ENCODE results near the gene RNF144A. TPM values are rescaled to one million over a fixed set of nuclear protein-coding genes. Genes with fewer than 3 reads are reported as not detected.

RNF144A gene
- total and polyA plus RNA-seq, 8 donors, result 1.4 to 71.4 (median 5.6) TPM

GRCh38 chr2:7061921-7062320 lies 144.7 kb downstream of the RNF144A start:
- TF ChIP-seq EP300 (IDR thresholded peaks at IDR 0.05) (no peak), POLR2A (IDR thresholded peaks at IDR 0.05) (no peak), CTCF (IDR thresholded peaks at IDR 0.05) (no peak), POLR2AphosphoS5 (IDR thresholded peaks at IDR 0.05) (no peak)
- WGBS, 5 donors, result 68 to 80% (median 74%) methylated on average over 3 of the region's 3 CpGs
- H3K4me1 ChIP-seq, result peaks cover 0 to 3% (median 0%) of the 10 kb centered on the region in 4 donors
- peak in 1 of 2 donors; percentile 16 for DNase-seq
- H3K27me3 ChIP-seq, result no peaks in the 10 kb centered on the region
- intact Hi-C loops (cut with DNase I; ENCODE audit: low total_unique reads), result no loop called here
- H3K9me3 ChIP-seq, result no peaks in the 10 kb centered on the region
- no peak overlapping the region for H3K4me3 ChIP-seq
- H3K36me3 ChIP-seq, result no peaks in the 10 kb centered on the region
- H3K27ac ChIP-seq, result no peak overlapping the region

- TF ChIP-seq POLR2AphosphoS5 (IDR thresholded peaks at IDR 0.05) (no peak), POLR2A (IDR thresholded peaks at IDR 0.05) (no peak), CTCF (IDR thresholded peaks at IDR 0.05) (no peak), EP300 (IDR thresholded peaks at IDR 0.05) (no peak)
- H3K4me3 ChIP-seq, result no peak overlapping the region
- 64 to 97% (median 78%) methylated on average over 3 of the region's 3 CpGs for WGBS, 5 donors
- H3K9me3 ChIP-seq, result no peaks in the 10 kb centered on the region
- no peak overlapping the region for H3K27ac ChIP-seq
- no peaks in the 10 kb centered on the region for H3K36me3 ChIP-seq
- intact Hi-C loops (cut with DNase I; ENCODE audit: low total_unique reads), result no loop called here
- no peak for DNase-seq
- no peaks in the 10 kb centered on the region for H3K27me3 ChIP-seq
- H3K4me1 ChIP-seq, result no peaks in the 10 kb centered on the region
These were observed 146.6 kb downstream of the RNF144A start for GRCh38 chr2:7063789-7064188.

- DNase-seq, result no peak
- intact Hi-C loops (cut with DNase I; ENCODE audit: low total_unique reads), result no loop called here
- Histone ChIP-seq H3K9me3 (no peaks in the 10 kb centered on the region), H3K4me3 (no peak overlapping the region), H3K36me3 (no peaks in the 10 kb centered on the region), H3K4me1 (no peaks in the 10 kb centered on the region), H3K27me3 (no peaks in the 10 kb centered on the region), H3K27ac (no peak overlapping the region)
- WGBS, 5 donors, result 84 to 90% (median 88%) methylated on average over 5 of the region's 5 CpGs
- TF ChIP-seq POLR2AphosphoS5 (IDR thresholded peaks at IDR 0.05) (no peak), CTCF (IDR thresholded peaks at IDR 0.05) (no peak), EP300 (IDR thresholded peaks at IDR 0.05) (no peak), POLR2A (IDR thresholded peaks at IDR 0.05) (no peak)
These were observed 151.2 kb downstream of the RNF144A start for GRCh38 chr2:7068457-7068856.

- Histone ChIP-seq H3K4me1 (no peaks in the 10 kb centered on the region), H3K27ac (no peak overlapping the region), H3K36me3 (no peaks in the 10 kb centered on the region), H3K27me3 (no peaks in the 10 kb centered on the region), H3K4me3 (no peak overlapping the region), H3K9me3 (no peaks in the 10 kb centered on the region)
- no peak for TF ChIP-seq POLR2AphosphoS5 (IDR thresholded peaks at IDR 0.05)
- no peak for TF ChIP-seq POLR2A (IDR thresholded peaks at IDR 0.05)
- no peak for TF ChIP-seq EP300 (IDR thresholded peaks at IDR 0.05)
- no peak for TF ChIP-seq CTCF (IDR thresholded peaks at IDR 0.05)
- intact Hi-C loops (cut with DNase I; ENCODE audit: low total_unique reads), result no loop called here
- peak in 1 of 2 donors; percentile 26 for DNase-seq
- WGBS, 5 donors, result 78 to 97% (median 90%) methylated on average over 5 of the region's 5 CpGs
These were observed 153.3 kb downstream of the RNF144A start for GRCh38 chr2:7070483-7070882.

All from stomach (tissue), 9 donors.